ENCODE measurements around the gene ALG1. TPM values are rescaled to one million over a fixed set of nuclear protein-coding genes. Genes with fewer than 3 reads are reported as not detected.

Gene ALG1
- total and polyA plus RNA-seq, 2 of the 13 experiments (the other 11 are each of a cell fraction or from before 2014, with no cell fraction given) = 43.3 to 75.6 TPM

- TF ChIP-seq ZNF704 (CRISPR knock-in tag; IDR thresholded peaks at IDR 0.05; ENCODE audit: borderline replicate concordance) = peak; percentile 86; the same call in 1 of the 2 replicates
- peak; percentile 87; the same call in 1 of the 2 replicates for TF ChIP-seq CSRNP1 (CRISPR knock-in tag; IDR thresholded peaks at IDR 0.05)
- 0 out of 2 replicates have a peak, but pooled peaks have one; percentile 15 for TF ChIP-seq RFXAP (CRISPR knock-in tag; IDR thresholded peaks at IDR 0.05; ENCODE audit: borderline replicate concordance)
- peak; percentile 97; the same call in 1 of the 2 replicates for TF ChIP-seq ZNF543 (CRISPR knock-in tag; IDR thresholded peaks at IDR 0.05)
- peak; percentile 53 for TF ChIP-seq MED1 (CRISPR knock-in tag; IDR thresholded peaks at IDR 0.05)
- TF ChIP-seq ERF (CRISPR knock-in tag; IDR thresholded peaks at IDR 0.05) = peak; percentile 48; the same call in 1 of the 2 replicates
- 0 out of 2 replicates have a peak, but pooled peaks have one; percentile 40 for TF ChIP-seq MYNN (CRISPR knock-in tag; IDR thresholded peaks at IDR 0.05; ENCODE audit: low read depth)
- TF ChIP-seq ARNT2 (CRISPR knock-in tag; IDR thresholded peaks at IDR 0.05; ENCODE audit: low read depth) = peak; percentile 97
- peak; percentile 85; the same call in 1 of the 2 replicates for TF ChIP-seq ISX (CRISPR knock-in tag; conservative IDR thresholded peaks at IDR 0.05)
- TF ChIP-seq ZNF850 (CRISPR knock-in tag; conservative IDR thresholded peaks at IDR 0.05) = peak; percentile 83; the same call in 1 of the 2 replicates
- TF ChIP-seq, protein P1, sequence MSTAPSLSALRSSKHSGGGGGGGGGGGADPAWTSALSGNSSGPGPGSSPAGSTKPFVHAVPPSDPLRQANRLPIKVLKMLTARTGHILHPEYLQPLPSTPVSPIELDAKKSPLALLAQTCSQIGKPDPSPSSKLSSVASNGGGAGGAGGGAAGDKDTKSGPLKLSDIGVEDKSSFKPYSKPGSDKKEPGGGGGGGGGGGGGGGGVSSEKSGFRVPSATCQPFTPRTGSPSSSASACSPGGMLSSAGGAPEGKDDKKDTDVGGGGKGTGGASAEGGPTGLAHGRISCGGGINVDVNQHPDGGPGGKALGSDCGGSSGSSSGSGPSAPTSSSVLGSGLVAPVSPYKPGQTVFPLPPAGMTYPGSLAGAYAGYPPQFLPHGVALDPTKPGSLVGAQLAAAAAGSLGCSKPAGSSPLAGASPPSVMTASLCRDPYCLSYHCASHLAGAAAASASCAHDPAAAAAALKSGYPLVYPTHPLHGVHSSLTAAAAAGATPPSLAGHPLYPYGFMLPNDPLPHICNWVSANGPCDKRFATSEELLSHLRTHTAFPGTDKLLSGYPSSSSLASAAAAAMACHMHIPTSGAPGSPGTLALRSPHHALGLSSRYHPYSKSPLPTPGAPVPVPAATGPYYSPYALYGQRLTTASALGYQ (CRISPR knock-in tag; IDR thresholded peaks at IDR 0.05) = peak; percentile 77; the same call in 1 of the 2 replicates
- TF ChIP-seq ZFP36L2 (CRISPR knock-in tag; IDR thresholded peaks at IDR 0.05) = 0 out of 2 replicates have a peak, but pooled peaks have one; percentile 48
- TF ChIP-seq ZSCAN20 (CRISPR knock-in tag; IDR thresholded peaks at IDR 0.05; ENCODE audit: borderline replicate concordance) = peak; percentile 67; the same call in 1 of the 2 replicates
- TF ChIP-seq ZNF121 (CRISPR knock-in tag; IDR thresholded peaks at IDR 0.05) = peak; percentile 61; the same call in 1 of the 2 replicates
- TF ChIP-seq ELF1 (CRISPR knock-in tag; IDR thresholded peaks at IDR 0.05) = peak; percentile 76
- 0 out of 2 replicates have a peak, but pooled peaks have one; percentile 21 for TF ChIP-seq ETV6 (CRISPR knock-in tag; conservative IDR thresholded peaks at IDR 0.05)
- TF ChIP-seq ZNF430 (CRISPR knock-in tag; IDR thresholded peaks at IDR 0.05) = peak; percentile 95
- TF ChIP-seq ZNF772 (CRISPR knock-in tag; IDR thresholded peaks at IDR 0.05) = peak; percentile 84
- peak; percentile 74 for TF ChIP-seq DR1 (CRISPR knock-in tag; IDR thresholded peaks at IDR 0.05)
- TF ChIP-seq PATZ1 (CRISPR knock-in tag; IDR thresholded peaks at IDR 0.05) = peak; percentile 60; the same call in 1 of the 2 replicates
- TF ChIP-seq ZNF644 (CRISPR knock-in tag; IDR thresholded peaks at IDR 0.05; ENCODE audit: low read depth) = peak; percentile 30; the same call in 1 of the 2 replicates
- TF ChIP-seq ZMYM3 (CRISPR knock-in tag; IDR thresholded peaks at IDR 0.05) = peak; percentile 69; the same call in 1 of the 2 replicates
- TF ChIP-seq KLF15 (CRISPR knock-in tag; IDR thresholded peaks at IDR 0.05; ENCODE audit: borderline replicate concordance) = peak; percentile 86; the same call in 1 of the 2 replicates
Observed at GRCh38 chr16:5097470-5098220, 26.0 kb downstream of the ALG1 start, which contains the start of gene EEF2KMT (continued).
